GM23338 (cell line): ENCODE measurements around the gene NRG3. TPM values are rescaled to one million over a fixed set of nuclear protein-coding genes. Genes with fewer than 3 reads are reported as not detected.

ENCODE experiments used
- ATAC-seq: fragments of 200-7000 bp; cut with Tn5 transposase; 3 replicates; pipeline ENCODE4 v1.9.1; 2020
- DNase-seq: peaks from one replicate; pipeline ENCODE4 v3.0.0-alpha.2; 2015; ENCODE audit warnings: low spot score
- H2AFZ ChIP-seq: fragments of 200-600 bp; sonication (generic); 2 replicates; pipeline ENCODE4 v1.8.0; 2016; ENCODE audit warnings: antibody characterized with exemption, mild to moderate bottlenecking, moderate library complexity
- H3F3A ChIP-seq: fragments of 200-600 bp; sonication (generic); replicated peaks from 2 replicates; pipeline ENCODE4 v1.8.0; 2017; ENCODE audit warnings: antibody characterized with exemption, mixed run types, low read depth
- H3K27ac ChIP-seq: fragments of 200-600 bp; sonication (generic); 2 replicates; pipeline ENCODE4 v1.6.1; 2016; ENCODE audit warnings: low read depth
- H3K27me3 ChIP-seq: fragments of 200-600 bp; sonication (generic); 2 replicates; pipeline ENCODE4 v1.8.0; 2016; ENCODE audit warnings: mild to moderate bottlenecking, mixed run types, moderate library complexity; ENCODE audit not compliant: insufficient read depth
- H3K36me3 ChIP-seq: fragments of 200-600 bp; sonication (generic); 2 replicates; pipeline ENCODE4 v1.8.0; 2016; ENCODE audit warnings: mild to moderate bottlenecking; ENCODE audit not compliant: insufficient read depth
- H3K4me1 ChIP-seq: fragments of 200-600 bp; sonication (generic); 2 replicates; pipeline ENCODE4 v1.8.0; 2016; ENCODE audit warnings: mild to moderate bottlenecking, moderate library complexity; ENCODE audit not compliant: insufficient read depth
- H3K4me2 ChIP-seq: fragments of 200-600 bp; sonication (generic); 2 replicates; pipeline ENCODE4 v1.7.1; 2017; ENCODE audit warnings: mixed run types
- H3K4me3 ChIP-seq: fragments of 200-600 bp; sonication (generic); 2 replicates; pipeline ENCODE4 v1.6.1; 2016; ENCODE audit warnings: mixed run types
- H3K79me2 ChIP-seq: fragments of 200-600 bp; sonication (generic); replicated peaks from 2 replicates; pipeline ENCODE4 v1.8.0; 2017; ENCODE audit warnings: mild to moderate bottlenecking; ENCODE audit not compliant: insufficient read depth
- H3K9me2 ChIP-seq: fragments of 200-600 bp; sonication (generic); 2 replicates; pipeline ENCODE4 v1.8.0; 2017; ENCODE audit not compliant: insufficient read depth
- H4K20me1 ChIP-seq: fragments of 200-600 bp; sonication (generic); replicated peaks from 2 replicates; pipeline ENCODE4 v1.8.0; 2017; ENCODE audit warnings: mild to moderate bottlenecking; ENCODE audit not compliant: insufficient read depth
- H3K27ac Mint-ChIP-seq: 2 replicates; pipeline ENCODE4 v1.8.0; 2020; ENCODE audit warnings: inconsistent platforms, mild to moderate bottlenecking, moderate library complexity, mixed read lengths
- H3K27me3 Mint-ChIP-seq: 3 replicates; pipeline ENCODE4 v1.8.0; 2022; ENCODE audit warnings: low read depth, mild to moderate bottlenecking, moderate library complexity, mixed read lengths, inconsistent platforms; ENCODE audit not compliant: insufficient read depth, poor library complexity
- H3K36me3 Mint-ChIP-seq: 3 replicates; pipeline ENCODE4 v1.8.0; 2021; ENCODE audit warnings: low read depth, mild to moderate bottlenecking, inconsistent platforms, moderate library complexity, mixed read lengths
- H3K4me1 Mint-ChIP-seq: 3 replicates; pipeline ENCODE4 v1.8.0; 2020; ENCODE audit warnings: mild to moderate bottlenecking, inconsistent platforms, mixed read lengths
- H3K4me3 Mint-ChIP-seq: 3 replicates; pipeline ENCODE4 v1.8.0; 2021; ENCODE audit warnings: moderate library complexity, mild to moderate bottlenecking, inconsistent platforms, mixed read lengths
- H3K9me3 Mint-ChIP-seq: 3 replicates; pipeline ENCODE4 v1.8.0; 2020; ENCODE audit warnings: moderate library complexity, mild to moderate bottlenecking, inconsistent platforms, mixed read lengths
- CREB1 ChIP-seq: fragments of 250-450 bp; sonication (Bioruptor Pico); IDR thresholded peaks from 2 replicates; pipeline ENCODE4 v1.5.0; 2020; ENCODE audit warnings: low read depth, mild to moderate bottlenecking, moderate library complexity
- EZH2 ChIP-seq: fragments of 200-600 bp; sonication (generic); IDR thresholded peaks from one replicate; pipeline ENCODE4 v1.8.0; 2017; ENCODE audit warnings: antibody characterized with exemption, mild to moderate bottlenecking, low read depth; ENCODE audit not compliant: unreplicated experiment
- EZH2phosphoT487 ChIP-seq: fragments of 200-600 bp; sonication (generic); IDR thresholded peaks from one replicate; pipeline ENCODE4 v1.8.1; 2018; ENCODE audit warnings: antibody characterized with exemption; ENCODE audit not compliant: unreplicated experiment
- JUNB ChIP-seq: IDR thresholded peaks from one replicate; pipeline ENCODE4 v1.6.1; 2016; ENCODE audit warnings: antibody characterized with exemption; ENCODE audit not compliant: unreplicated experiment
- NANOG ChIP-seq: IDR thresholded peaks from 2 replicates; pipeline ENCODE4 v1.6.1; 2016; ENCODE audit warnings: antibody characterized with exemption, borderline replicate concordance
- POLR2AphosphoS5 ChIP-seq: IDR thresholded peaks from 2 replicates; pipeline ENCODE4 v1.6.1; 2016; ENCODE audit warnings: antibody characterized with exemption, low read depth
- STAT1 ChIP-seq: IDR thresholded peaks from one replicate; pipeline ENCODE4 v1.6.1; 2016; ENCODE audit warnings: antibody characterized with exemption; ENCODE audit not compliant: unreplicated experiment
- ZNF114 ChIP-seq: fragments of 250-450 bp; sonication (Bioruptor Pico); IDR thresholded peaks from 2 replicates; pipeline ENCODE4 v1.5.0; 2020; ENCODE audit warnings: mild to moderate bottlenecking, moderate library complexity
- ZNF331 ChIP-seq: fragments of 250-450 bp; sonication (Bioruptor Pico); IDR thresholded peaks from 2 replicates; pipeline ENCODE4 v1.5.0; 2020; ENCODE audit warnings: low read depth, mild to moderate bottlenecking, moderate library complexity
- polyA plus RNA-seq: library from polyadenylated mRNA; unstranded; fragments of >200 nt; fragmentation: Nextera tagmentation; extraction: Ambion mirVana; gene quantifications from 2 replicates; pipeline ENCODE4 v1.2.1, GENCODE V29; 2016
- total RNA-seq: library from RNA; depleted of rRNA; stranded (reverse); fragments of >200 nt; shearing (Covaris generic); gene quantifications from 2 replicates; pipeline ENCODE4 v1.2.3, GENCODE V29; 2014
- TF ChIP-seq, protein P1 (sequence below): IDR thresholded peaks from one replicate; pipeline ENCODE4 v1.6.1; 2018; ENCODE audit warnings: antibody characterized with exemption; ENCODE audit not compliant: unreplicated experiment
- TF ChIP-seq, protein P2 (sequence below): fragments of 250-450 bp; sonication (Bioruptor Pico); IDR thresholded peaks from 2 replicates; pipeline ENCODE4 v1.5.0; 2020; ENCODE audit warnings: mild to moderate bottlenecking, moderate library complexity
- TF ChIP-seq, protein P3 (sequence below): IDR thresholded peaks from 2 replicates; pipeline ENCODE4 v1.6.1; 2016; ENCODE audit warnings: antibody characterized with exemption
- TF ChIP-seq, protein P4 (sequence below), 2 experiments: fragments of 200-600 bp in 1 of 2; sonication (generic) in 1 of 2; conservative IDR thresholded peaks; 2 replicates each; pipeline versions ENCODE4 v1.5.1 to v1.6.1; 2016 to 2017; ENCODE audit warnings: antibody characterized with exemption in 2 of 2, low read depth in 2 of 2, mild to moderate bottlenecking in 2 of 2, moderate library complexity in 1 of 2

The NRG3 gene
- total and polyA plus RNA-seq, 2 experiments from 2014 or later: 1.9 to 3.9 TPM

DNA sequence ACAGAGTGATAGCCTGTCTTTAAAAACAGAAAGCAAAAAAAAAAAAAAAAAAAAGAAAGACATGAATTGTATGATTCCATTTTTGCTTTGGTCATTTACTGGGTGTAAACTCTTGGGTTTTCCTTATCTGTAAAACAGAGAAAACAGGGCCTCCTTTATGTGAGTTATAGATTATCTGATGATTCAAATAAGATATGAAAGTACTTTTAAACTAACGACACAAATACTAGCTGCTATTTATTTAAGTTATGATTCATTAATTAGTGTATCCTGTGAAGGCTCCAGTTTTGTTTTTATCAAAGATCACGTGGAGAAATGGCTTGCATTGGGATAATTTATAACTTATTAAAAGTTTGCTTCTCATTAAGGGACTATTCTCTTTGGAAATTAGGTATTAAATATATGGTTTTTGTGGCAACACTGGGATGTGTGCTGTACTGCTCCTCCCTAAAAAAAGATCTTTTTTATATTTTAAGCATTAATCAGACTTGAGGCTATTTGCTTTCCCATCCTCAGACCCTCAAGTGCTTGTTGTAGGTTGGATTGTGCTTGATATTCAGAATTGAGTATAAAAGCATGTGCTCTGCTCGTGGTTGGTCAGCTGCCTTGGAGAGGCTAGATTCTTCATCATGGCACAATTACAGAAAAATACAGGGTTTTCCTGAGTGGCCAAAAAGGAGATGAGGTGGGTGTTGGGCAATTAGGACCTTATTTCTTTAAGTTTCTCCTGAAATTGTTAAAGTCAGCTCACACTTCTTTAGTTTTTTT is 39.9 kb downstream of the NRG3 start:
- Mint-ChIP-seq H3K4me3 (no peak overlapping the region), H3K9me3 (no peaks in the 10 kb centered on the region), H3K36me3 (no peaks in the 10 kb centered on the region), H3K27ac (no peak overlapping the region), H3K4me1 (peaks cover 33% of the 10 kb centered on the region), H3K27me3 (no peaks in the 10 kb centered on the region)
- Histone ChIP-seq H3F3A (no peaks in the 10 kb centered on the region), H3K9me2 (no peaks in the 10 kb centered on the region), H3K27me3 (no peaks in the 10 kb centered on the region), H3K4me3 (no peak overlapping the region), H3K79me2 (no peaks in the 10 kb centered on the region), H3K36me3 (no peaks in the 10 kb centered on the region), H3K4me1 (peaks cover 28% of the 10 kb centered on the region), H2AFZ (no peak overlapping the region), H3K27ac (no peak overlapping the region), H3K4me2 (peak overlapping the region; percentile 55; the same call in 1 of the 2 replicates), H4K20me1 (no peaks in the 10 kb centered on the region)
- DNase-seq: no peak
- no peak for ATAC-seq
- no peak for TF ChIP-seq POLR2AphosphoS5
- no peak for TF ChIP-seq CREB1 (CRISPR knock-in tag)
- TF ChIP-seq ZNF114 (CRISPR knock-in tag): no peak
- TF ChIP-seq, protein P1, sequence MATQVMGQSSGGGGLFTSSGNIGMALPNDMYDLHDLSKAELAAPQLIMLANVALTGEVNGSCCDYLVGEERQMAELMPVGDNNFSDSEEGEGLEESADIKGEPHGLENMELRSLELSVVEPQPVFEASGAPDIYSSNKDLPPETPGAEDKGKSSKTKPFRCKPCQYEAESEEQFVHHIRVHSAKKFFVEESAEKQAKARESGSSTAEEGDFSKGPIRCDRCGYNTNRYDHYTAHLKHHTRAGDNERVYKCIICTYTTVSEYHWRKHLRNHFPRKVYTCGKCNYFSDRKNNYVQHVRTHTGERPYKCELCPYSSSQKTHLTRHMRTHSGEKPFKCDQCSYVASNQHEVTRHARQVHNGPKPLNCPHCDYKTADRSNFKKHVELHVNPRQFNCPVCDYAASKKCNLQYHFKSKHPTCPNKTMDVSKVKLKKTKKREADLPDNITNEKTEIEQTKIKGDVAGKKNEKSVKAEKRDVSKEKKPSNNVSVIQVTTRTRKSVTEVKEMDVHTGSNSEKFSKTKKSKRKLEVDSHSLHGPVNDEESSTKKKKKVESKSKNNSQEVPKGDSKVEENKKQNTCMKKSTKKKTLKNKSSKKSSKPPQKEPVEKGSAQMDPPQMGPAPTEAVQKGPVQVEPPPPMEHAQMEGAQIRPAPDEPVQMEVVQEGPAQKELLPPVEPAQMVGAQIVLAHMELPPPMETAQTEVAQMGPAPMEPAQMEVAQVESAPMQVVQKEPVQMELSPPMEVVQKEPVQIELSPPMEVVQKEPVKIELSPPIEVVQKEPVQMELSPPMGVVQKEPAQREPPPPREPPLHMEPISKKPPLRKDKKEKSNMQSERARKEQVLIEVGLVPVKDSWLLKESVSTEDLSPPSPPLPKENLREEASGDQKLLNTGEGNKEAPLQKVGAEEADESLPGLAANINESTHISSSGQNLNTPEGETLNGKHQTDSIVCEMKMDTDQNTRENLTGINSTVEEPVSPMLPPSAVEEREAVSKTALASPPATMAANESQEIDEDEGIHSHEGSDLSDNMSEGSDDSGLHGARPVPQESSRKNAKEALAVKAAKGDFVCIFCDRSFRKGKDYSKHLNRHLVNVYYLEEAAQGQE: no peak
- no peak for TF ChIP-seq STAT1
- TF ChIP-seq, protein P2, sequence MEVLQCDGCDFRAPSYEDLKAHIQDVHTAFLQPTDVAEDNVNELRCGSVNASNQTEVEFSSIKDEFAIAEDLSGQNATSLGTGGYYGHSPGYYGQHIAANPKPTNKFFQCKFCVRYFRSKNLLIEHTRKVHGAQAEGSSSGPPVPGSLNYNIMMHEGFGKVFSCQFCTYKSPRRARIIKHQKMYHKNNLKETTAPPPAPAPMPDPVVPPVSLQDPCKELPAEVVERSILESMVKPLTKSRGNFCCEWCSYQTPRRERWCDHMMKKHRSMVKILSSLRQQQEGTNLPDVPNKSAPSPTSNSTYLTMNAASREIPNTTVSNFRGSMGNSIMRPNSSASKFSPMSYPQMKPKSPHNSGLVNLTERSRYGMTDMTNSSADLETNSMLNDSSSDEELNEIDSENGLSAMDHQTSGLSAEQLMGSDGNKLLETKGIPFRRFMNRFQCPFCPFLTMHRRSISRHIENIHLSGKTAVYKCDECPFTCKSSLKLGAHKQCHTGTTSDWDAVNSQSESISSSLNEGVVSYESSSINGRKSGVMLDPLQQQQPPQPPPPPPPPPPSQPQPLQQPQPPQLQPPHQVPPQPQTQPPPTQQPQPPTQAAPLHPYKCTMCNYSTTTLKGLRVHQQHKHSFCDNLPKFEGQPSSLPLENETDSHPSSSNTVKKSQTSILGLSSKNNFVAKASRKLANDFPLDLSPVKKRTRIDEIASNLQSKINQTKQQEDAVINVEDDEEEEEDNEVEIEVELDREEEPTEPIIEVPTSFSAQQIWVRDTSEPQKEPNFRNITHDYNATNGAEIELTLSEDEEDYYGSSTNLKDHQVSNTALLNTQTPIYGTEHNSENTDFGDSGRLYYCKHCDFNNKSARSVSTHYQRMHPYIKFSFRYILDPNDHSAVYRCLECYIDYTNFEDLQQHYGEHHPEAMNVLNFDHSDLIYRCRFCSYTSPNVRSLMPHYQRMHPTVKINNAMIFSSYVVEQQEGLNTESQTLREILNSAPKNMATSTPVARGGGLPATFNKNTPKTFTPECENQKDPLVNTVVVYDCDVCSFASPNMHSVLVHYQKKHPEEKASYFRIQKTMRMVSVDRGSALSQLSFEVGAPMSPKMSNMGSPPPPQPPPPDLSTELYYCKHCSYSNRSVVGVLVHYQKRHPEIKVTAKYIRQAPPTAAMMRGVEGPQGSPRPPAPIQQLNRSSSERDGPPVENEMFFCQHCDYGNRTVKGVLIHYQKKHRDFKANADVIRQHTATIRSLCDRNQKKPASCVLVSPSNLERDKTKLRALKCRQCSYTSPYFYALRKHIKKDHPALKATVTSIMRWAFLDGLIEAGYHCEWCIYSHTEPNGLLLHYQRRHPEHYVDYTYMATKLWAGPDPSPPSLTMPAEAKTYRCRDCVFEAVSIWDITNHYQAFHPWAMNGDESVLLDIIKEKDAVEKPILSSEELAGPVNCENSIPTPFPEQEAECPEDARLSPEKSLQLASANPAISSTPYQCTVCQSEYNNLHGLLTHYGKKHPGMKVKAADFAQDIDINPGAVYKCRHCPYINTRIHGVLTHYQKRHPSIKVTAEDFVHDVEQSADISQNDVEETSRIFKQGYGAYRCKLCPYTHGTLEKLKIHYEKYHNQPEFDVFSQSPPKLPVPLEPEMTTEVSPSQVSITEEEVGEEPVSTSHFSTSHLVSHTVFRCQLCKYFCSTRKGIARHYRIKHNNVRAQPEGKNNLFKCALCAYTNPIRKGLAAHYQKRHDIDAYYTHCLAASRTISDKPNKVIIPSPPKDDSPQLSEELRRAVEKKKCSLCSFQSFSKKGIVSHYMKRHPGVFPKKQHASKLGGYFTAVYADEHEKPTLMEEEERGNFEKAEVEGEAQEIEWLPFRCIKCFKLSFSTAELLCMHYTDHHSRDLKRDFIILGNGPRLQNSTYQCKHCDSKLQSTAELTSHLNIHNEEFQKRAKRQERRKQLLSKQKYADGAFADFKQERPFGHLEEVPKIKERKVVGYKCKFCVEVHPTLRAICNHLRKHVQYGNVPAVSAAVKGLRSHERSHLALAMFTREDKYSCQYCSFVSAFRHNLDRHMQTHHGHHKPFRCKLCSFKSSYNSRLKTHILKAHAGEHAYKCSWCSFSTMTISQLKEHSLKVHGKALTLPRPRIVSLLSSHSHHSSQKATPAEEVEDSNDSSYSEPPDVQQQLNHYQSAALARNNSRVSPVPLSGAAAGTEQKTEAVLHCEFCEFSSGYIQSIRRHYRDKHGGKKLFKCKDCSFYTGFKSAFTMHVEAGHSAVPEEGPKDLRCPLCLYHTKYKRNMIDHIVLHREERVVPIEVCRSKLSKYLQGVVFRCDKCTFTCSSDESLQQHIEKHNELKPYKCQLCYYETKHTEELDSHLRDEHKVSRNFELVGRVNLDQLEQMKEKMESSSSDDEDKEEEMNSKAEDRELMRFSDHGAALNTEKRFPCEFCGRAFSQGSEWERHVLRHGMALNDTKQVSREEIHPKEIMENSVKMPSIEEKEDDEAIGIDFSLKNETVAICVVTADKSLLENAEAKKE (CRISPR knock-in tag): no peak
- TF ChIP-seq, protein P3, sequence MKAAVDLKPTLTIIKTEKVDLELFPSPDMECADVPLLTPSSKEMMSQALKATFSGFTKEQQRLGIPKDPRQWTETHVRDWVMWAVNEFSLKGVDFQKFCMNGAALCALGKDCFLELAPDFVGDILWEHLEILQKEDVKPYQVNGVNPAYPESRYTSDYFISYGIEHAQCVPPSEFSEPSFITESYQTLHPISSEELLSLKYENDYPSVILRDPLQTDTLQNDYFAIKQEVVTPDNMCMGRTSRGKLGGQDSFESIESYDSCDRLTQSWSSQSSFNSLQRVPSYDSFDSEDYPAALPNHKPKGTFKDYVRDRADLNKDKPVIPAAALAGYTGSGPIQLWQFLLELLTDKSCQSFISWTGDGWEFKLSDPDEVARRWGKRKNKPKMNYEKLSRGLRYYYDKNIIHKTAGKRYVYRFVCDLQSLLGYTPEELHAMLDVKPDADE: no peak
- TF ChIP-seq EZH2: no peak
- TF ChIP-seq JUNB: no peak
- TF ChIP-seq, protein P4, sequence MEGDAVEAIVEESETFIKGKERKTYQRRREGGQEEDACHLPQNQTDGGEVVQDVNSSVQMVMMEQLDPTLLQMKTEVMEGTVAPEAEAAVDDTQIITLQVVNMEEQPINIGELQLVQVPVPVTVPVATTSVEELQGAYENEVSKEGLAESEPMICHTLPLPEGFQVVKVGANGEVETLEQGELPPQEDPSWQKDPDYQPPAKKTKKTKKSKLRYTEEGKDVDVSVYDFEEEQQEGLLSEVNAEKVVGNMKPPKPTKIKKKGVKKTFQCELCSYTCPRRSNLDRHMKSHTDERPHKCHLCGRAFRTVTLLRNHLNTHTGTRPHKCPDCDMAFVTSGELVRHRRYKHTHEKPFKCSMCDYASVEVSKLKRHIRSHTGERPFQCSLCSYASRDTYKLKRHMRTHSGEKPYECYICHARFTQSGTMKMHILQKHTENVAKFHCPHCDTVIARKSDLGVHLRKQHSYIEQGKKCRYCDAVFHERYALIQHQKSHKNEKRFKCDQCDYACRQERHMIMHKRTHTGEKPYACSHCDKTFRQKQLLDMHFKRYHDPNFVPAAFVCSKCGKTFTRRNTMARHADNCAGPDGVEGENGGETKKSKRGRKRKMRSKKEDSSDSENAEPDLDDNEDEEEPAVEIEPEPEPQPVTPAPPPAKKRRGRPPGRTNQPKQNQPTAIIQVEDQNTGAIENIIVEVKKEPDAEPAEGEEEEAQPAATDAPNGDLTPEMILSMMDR (conservative IDR thresholded peaks at IDR 0.05; ENCODE audit: low read depth in 2 of 2): no peak
- TF ChIP-seq ZNF331 (CRISPR knock-in tag): no peak
- no peak for TF ChIP-seq NANOG
- TF ChIP-seq EZH2phosphoT487: no peak
